IPS DF 6.9 (cell line): ENCODE measurements around the gene ATP5F1C.

Experiments
- DNase-seq: peaks from one replicate; pipeline ENCODE4 v3.0.0-alpha.2; 2013; ENCODE audit warnings: low read depth, low spot score
- H3K27ac ChIP-seq: one replicate; pipeline ENCODE4 v1.5.1; 2013; ENCODE audit warnings: low read length, control low read depth
- H3K27me3 ChIP-seq: 2 replicates; pipeline ENCODE4 v1.6.1; 2013; ENCODE audit warnings: mild to moderate bottlenecking, low read length; ENCODE audit not compliant: control insufficient read depth, insufficient read depth
- H3K36me3 ChIP-seq: 2 replicates; pipeline ENCODE4 v1.6.1; 2013; ENCODE audit warnings: low read length; ENCODE audit not compliant: control insufficient read depth, insufficient read depth
- H3K4me1 ChIP-seq: 2 replicates; pipeline ENCODE4 v1.6.1; 2013; ENCODE audit warnings: low read length; ENCODE audit not compliant: control insufficient read depth, insufficient read depth
- H3K4me3 ChIP-seq: 2 replicates; pipeline ENCODE4 v1.5.1; 2013; ENCODE audit warnings: mild to moderate bottlenecking, low read length
- H3K9me3 ChIP-seq: 2 replicates; pipeline ENCODE4 v1.6.1; 2013; ENCODE audit warnings: low read length, inconsistent platforms; ENCODE audit not compliant: control insufficient read depth, insufficient read depth
- WGBS: extraction: QIAGEN DNeasy Blood & Tissue Kit; methylation state at CpG from one replicate; pipeline ENCODE4 v1.1.7; 2013; ENCODE audit warnings: mixed read lengths, missing lambda C conversion rate; ENCODE audit not compliant: insufficient read length, insufficient coverage; 5-methylcytosine and 5-hydroxymethylcytosine counted together

ATP5F1C gene

GRCh38 chr10:7813481-7813880 lies 25.5 kb downstream of the ATP5F1C start:
- 0 out of 2 replicates have a peak, but pooled peaks cover 2% of the 10 kb centered on the region for H3K4me1 ChIP-seq
- H3K27me3 ChIP-seq = no peaks in the 10 kb centered on the region
- WGBS = no CpG with 5 or more reads among the region's 3 CpGs
- no peak for DNase-seq
- no peak overlapping the region for H3K27ac ChIP-seq
- no peaks in the 10 kb centered on the region for H3K36me3 ChIP-seq
- H3K4me3 ChIP-seq = no peak overlapping the region
- H3K9me3 ChIP-seq = no peaks in the 10 kb centered on the region

- Histone ChIP-seq H3K27ac (no peak overlapping the region), H3K4me3 (peak overlapping the region; percentile 83; the same call in 1 of the 2 replicates), H3K36me3 (no peaks in the 10 kb centered on the region), H3K27me3 (no peaks in the 10 kb centered on the region), H3K9me3 (no peaks in the 10 kb centered on the region), H3K4me1 (no peaks in the 10 kb centered on the region)
- no peak for DNase-seq
- WGBS = no CpG with 5 or more reads among the region's 12 CpGs
Observed at GRCh38 chr10:7817576-7817975, 29.6 kb downstream of the ATP5F1C start.

- Histone ChIP-seq H3K36me3 (no peaks in the 10 kb centered on the region), H3K27ac (no peak overlapping the region), H3K4me1 (no peaks in the 10 kb centered on the region), H3K9me3 (no peaks in the 10 kb centered on the region), H3K27me3 (no peaks in the 10 kb centered on the region), H3K4me3 (peak overlapping the region; percentile 83; the same call in 1 of the 2 replicates)
- no peak for DNase-seq
- WGBS = no CpG with 5 or more reads among the region's 10 CpGs
Observed at GRCh38 chr10:7817984-7818294, 30.0 kb downstream of the ATP5F1C start.

GRCh38 chr10:7818295-7819120 lies 30.5 kb downstream of the ATP5F1C start, which contains the start of gene TAF3:
TAF3 (plus strand) TSS chr10:7818505; CDS start chr10:7818710, 205 bp downstream.
- no CpG with 5 or more reads among the region's 77 CpGs for WGBS
- no peaks in the 10 kb centered on the region for H3K4me1 ChIP-seq
- H3K27me3 ChIP-seq = no peaks in the 10 kb centered on the region
- peak within 1 kb of the TSS; percentile 83 for H3K4me3 ChIP-seq
- H3K36me3 ChIP-seq = no peaks in the 10 kb centered on the region
- peak; percentile 93 for DNase-seq
- H3K9me3 ChIP-seq = no peaks in the 10 kb centered on the region
- no peak within 1 kb of the TSS for H3K27ac ChIP-seq

- no peaks in the 10 kb centered on the region for H3K27me3 ChIP-seq
- H3K4me1 ChIP-seq = no peaks in the 10 kb centered on the region
- no peaks in the 10 kb centered on the region for H3K36me3 ChIP-seq
- H3K9me3 ChIP-seq = no peaks in the 10 kb centered on the region
- WGBS = no CpG with 5 or more reads among the region's 17 CpGs
- H3K4me3 ChIP-seq = peak overlapping the region; percentile 83; the same call in 1 of the 2 replicates
- no peak overlapping the region for H3K27ac ChIP-seq
- DNase-seq = no peak
Observed at GRCh38 chr10:7819121-7819460, 31.1 kb downstream of the ATP5F1C start.

GRCh38 chr10:7824251-7824650 lies 36.3 kb downstream of the ATP5F1C start:
- no peaks in the 10 kb centered on the region for H3K9me3 ChIP-seq
- no peak overlapping the region for H3K27ac ChIP-seq
- no peak overlapping the region for H3K4me3 ChIP-seq
- no peaks in the 10 kb centered on the region for H3K27me3 ChIP-seq
- no peaks in the 10 kb centered on the region for H3K4me1 ChIP-seq
- no peaks in the 10 kb centered on the region; the same call in 1 of the 2 replicates for H3K36me3 ChIP-seq
- no CpG with 5 or more reads among the region's 3 CpGs for WGBS
- no peak for DNase-seq

- Histone ChIP-seq H3K4me3 (no peak overlapping the region), H3K4me1 (no peaks in the 10 kb centered on the region), H3K9me3 (no peaks in the 10 kb centered on the region), H3K27me3 (no peaks in the 10 kb centered on the region), H3K36me3 (no peaks in the 10 kb centered on the region; the same call in 1 of the 2 replicates), H3K27ac (no peak overlapping the region)
- no peak for DNase-seq
- WGBS = no CpG with 5 or more reads among the region's 4 CpGs
Observed at GRCh38 chr10:7826971-7827370, 39.0 kb downstream of the ATP5F1C start.

- WGBS = no CpG with 5 or more reads among the region's 10 CpGs
- H3K27ac ChIP-seq = no peak overlapping the region
- H3K9me3 ChIP-seq = no peaks in the 10 kb centered on the region
- H3K36me3 ChIP-seq = no peaks in the 10 kb centered on the region; the same call in 1 of the 2 replicates
- H3K4me1 ChIP-seq = no peaks in the 10 kb centered on the region
- H3K27me3 ChIP-seq = no peaks in the 10 kb centered on the region
- DNase-seq = no peak
- no peak overlapping the region for H3K4me3 ChIP-seq
Observed at GRCh38 chr10:7829289-7829834, 41.4 kb downstream of the ATP5F1C start.

- DNase-seq = no peak
- Histone ChIP-seq H3K4me1 (no peaks in the 10 kb centered on the region), H3K36me3 (no peaks in the 10 kb centered on the region), H3K27me3 (no peaks in the 10 kb centered on the region), H3K27ac (no peak overlapping the region), H3K9me3 (no peaks in the 10 kb centered on the region), H3K4me3 (no peak overlapping the region)
- no CpG with 5 or more reads among the region's 1 CpG for WGBS
Observed at GRCh38 chr10:7832060-7832459, 44.1 kb downstream of the ATP5F1C start.

GRCh38 chr10:7833210-7833609 lies 45.2 kb downstream of the ATP5F1C start:
- H3K36me3 ChIP-seq = no peaks in the 10 kb centered on the region
- no peak overlapping the region for H3K4me3 ChIP-seq
- no peaks in the 10 kb centered on the region for H3K4me1 ChIP-seq
- H3K9me3 ChIP-seq = no peaks in the 10 kb centered on the region
- H3K27me3 ChIP-seq = no peaks in the 10 kb centered on the region
- no peak overlapping the region for H3K27ac ChIP-seq
- DNase-seq = no peak

GRCh38 chr10:7834262-7834661 lies 46.3 kb downstream of the ATP5F1C start:
- H3K4me3 ChIP-seq = no peak overlapping the region
- no peaks in the 10 kb centered on the region for H3K27me3 ChIP-seq
- no peak overlapping the region for H3K27ac ChIP-seq
- WGBS = no CpG with 5 or more reads among the region's 3 CpGs
- no peaks in the 10 kb centered on the region for H3K4me1 ChIP-seq
- no peaks in the 10 kb centered on the region for H3K36me3 ChIP-seq
- DNase-seq = no peak
- H3K9me3 ChIP-seq = no peaks in the 10 kb centered on the region
